Psoas muscle (tissue), 8 donors: ENCODE measurements around the gene EPHA1. TPM values are rescaled to one million over a fixed set of nuclear protein-coding genes. Genes with fewer than 3 reads are reported as not detected.

ENCODE experiments used
- ATAC-seq, 4 donors: fragments of 200-7000 bp; cut with Tn5 transposase; one replicate each; pipeline ENCODE4 v1.9.1; 2020; ENCODE audit warnings: moderate library complexity in 3 of 4, mild to moderate bottlenecking in 2 of 4
- DNase-seq, 2 donors: peaks; one replicate each; pipeline ENCODE4 v3.0.0-alpha.2; 2020
- H3K27ac ChIP-seq: fragments of 200-600 bp; one replicate; pipeline ENCODE4 v1.8.0; 2022
- H3K27me3 ChIP-seq, 3 donors: fragments of 200-600 bp in 1 of 3; one replicate each; pipeline versions ENCODE4 v1.6.1 to v1.8.0; 2013 to 2022; ENCODE audit warnings: low read length in 2 of 3, mild to moderate bottlenecking in 2 of 3, moderate library complexity in 1 of 3; ENCODE audit not compliant: insufficient read depth in 3 of 3
- H3K36me3 ChIP-seq, 2 donors: fragments of 200-600 bp in 1 of 2; one replicate each; pipeline versions ENCODE4 v1.6.1 to v1.8.0; 2013 to 2022; ENCODE audit warnings: low read depth in 1 of 2, mild to moderate bottlenecking in 1 of 2, moderate library complexity in 1 of 2; ENCODE audit not compliant: insufficient read depth in 1 of 2
- H3K4me1 ChIP-seq: fragments of 200-600 bp; one replicate; pipeline ENCODE4 v1.8.0; 2022
- H3K4me3 ChIP-seq: fragments of 200-600 bp; one replicate; pipeline ENCODE4 v1.8.0; 2022; ENCODE audit warnings: mild to moderate bottlenecking
- H3K9me3 ChIP-seq: fragments of 200-600 bp; one replicate; pipeline ENCODE4 v1.8.0; 2022
- WGBS, 3 donors: extraction: QIAGEN DNeasy Blood & Tissue Kit; methylation state at CpG; one replicate each; pipeline versions ENCODE4 v1.1.6 to v1.1.7; 2013; 5-methylcytosine and 5-hydroxymethylcytosine counted together
- intact Hi-C, 2 donors: fragments of 100-400 bp; cut with DNase I; formaldehyde crosslinking; loops; one replicate each; pipeline versions ENCODE4 v1.11.0 to v1.14.2; 2022
- polyA plus RNA-seq, 3 donors: library from polyadenylated mRNA; stranded (reverse); fragments of 200-250 nt; gene quantifications; one replicate each; pipeline ENCODE4 v1.2.3, GENCODE V29; 2013
- total RNA-seq, 4 donors: library from RNA; stranded (reverse); fragmentation: NEBNext Ultra II Directional in 2 of 4; extraction: Animal tissue kit (Norgen Biotek cat#: 25700) in 2 of 4; gene quantifications; one replicate each; pipeline versions ENCODE4 v1.2.1 to v1.2.4, GENCODE V29; 2021 to 2023
- TF ChIP-seq, protein P1 (sequence below): fragments of 200-600 bp; IDR thresholded peaks from one replicate; pipeline ENCODE4 v1.8.0; 2022; ENCODE audit warnings: antibody characterized with exemption
- donor health status: healthy with polysubstance abuse.
- donor health status: DM: no; HTN: no; CAD: no; lungs with moderate emphysema.
- donor health status: Bipolar disorder and iron deficiency.
- donor health status: healthy.
- donor health status: DM: yes; HTN: yes; CAD: no.
- donor health status: DM: no; HTN: no; CAD: no.
- donor health status: DM: no; HTN: no; CAD: no.
- donor health status: DM: yes; HTN: yes; CAD: no.

EPHA1 gene
- total and polyA plus RNA-seq, 7 donors, result 0.07 to 0.38 (median 0.20) TPM; not detected in 3

DNA sequence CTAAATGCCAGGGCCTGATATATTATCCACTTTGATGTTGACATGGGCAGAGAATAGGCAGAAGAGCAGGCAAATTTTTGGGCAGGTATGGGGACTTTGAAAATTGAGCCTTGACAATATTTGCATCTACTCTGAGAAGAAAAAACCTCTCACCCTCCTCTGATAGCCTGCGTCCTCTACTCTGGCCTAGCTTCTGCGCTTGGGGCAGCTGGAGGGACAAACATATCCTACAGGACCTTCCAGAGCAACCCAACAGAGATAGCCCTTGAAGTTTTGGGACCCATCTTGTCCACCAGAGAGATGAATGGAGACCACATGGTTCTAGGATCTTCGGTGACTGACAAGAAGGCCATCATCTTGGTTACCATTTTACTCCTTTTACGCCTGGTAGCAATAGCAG lies 34.5 kb upstream of the EPHA1 start, which contains the start of gene TAS2R60:
Gene TAS2R60 (plus strand): TSS at position 301 of the 400 bp plus-strand sequence. CDS start 0 bp downstream, at position 301.
- no peaks in the 10 kb centered on the region for H3K9me3 ChIP-seq
- no peak within 1 kb of the TSS for H3K27ac ChIP-seq
- peaks cover 0 to 7% (median 0%) of the 10 kb centered on the region in 3 donors for H3K27me3 ChIP-seq
- intact Hi-C loops, result no loop called here
- no peak for DNase-seq
- no peak for ATAC-seq
- H3K4me1 ChIP-seq, result no peaks in the 10 kb centered on the region
- TF ChIP-seq, protein P1, sequence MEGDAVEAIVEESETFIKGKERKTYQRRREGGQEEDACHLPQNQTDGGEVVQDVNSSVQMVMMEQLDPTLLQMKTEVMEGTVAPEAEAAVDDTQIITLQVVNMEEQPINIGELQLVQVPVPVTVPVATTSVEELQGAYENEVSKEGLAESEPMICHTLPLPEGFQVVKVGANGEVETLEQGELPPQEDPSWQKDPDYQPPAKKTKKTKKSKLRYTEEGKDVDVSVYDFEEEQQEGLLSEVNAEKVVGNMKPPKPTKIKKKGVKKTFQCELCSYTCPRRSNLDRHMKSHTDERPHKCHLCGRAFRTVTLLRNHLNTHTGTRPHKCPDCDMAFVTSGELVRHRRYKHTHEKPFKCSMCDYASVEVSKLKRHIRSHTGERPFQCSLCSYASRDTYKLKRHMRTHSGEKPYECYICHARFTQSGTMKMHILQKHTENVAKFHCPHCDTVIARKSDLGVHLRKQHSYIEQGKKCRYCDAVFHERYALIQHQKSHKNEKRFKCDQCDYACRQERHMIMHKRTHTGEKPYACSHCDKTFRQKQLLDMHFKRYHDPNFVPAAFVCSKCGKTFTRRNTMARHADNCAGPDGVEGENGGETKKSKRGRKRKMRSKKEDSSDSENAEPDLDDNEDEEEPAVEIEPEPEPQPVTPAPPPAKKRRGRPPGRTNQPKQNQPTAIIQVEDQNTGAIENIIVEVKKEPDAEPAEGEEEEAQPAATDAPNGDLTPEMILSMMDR, result no peak
- H3K36me3 ChIP-seq, result no peaks in the 10 kb centered on the region
- H3K4me3 ChIP-seq, result no peak within 1 kb of the TSS
- 71 to 98% (median 73%) methylated on average over 4 of the region's 4 CpGs for WGBS, 3 donors

DNA sequence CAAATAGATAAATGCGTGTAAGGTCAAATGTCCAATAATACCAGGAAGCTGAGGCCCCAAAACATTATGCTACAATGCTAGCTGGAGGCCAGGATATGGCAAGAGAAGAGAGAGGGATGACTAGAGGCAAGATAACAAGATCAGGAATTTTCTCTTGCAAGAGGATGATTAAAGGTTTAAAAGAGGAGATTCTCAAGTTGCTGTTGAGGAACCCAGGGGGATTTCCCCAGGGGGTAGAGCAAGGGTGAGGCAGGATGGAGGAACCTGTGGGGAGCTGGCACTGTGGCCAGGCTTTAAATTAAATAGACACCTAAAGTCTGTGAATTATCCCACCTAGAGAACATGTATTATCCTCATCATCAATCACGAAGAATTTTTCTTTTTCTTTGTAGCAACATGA lies 31.2 kb upstream of the EPHA1 start:
- no peaks in the 10 kb centered on the region for H3K36me3 ChIP-seq
- no peak overlapping the region for H3K27ac ChIP-seq
- H3K4me3 ChIP-seq, result no peak overlapping the region
- H3K9me3 ChIP-seq, result no peaks in the 10 kb centered on the region
- H3K27me3 ChIP-seq, result no peaks in the 10 kb centered on the region
- no peaks in the 10 kb centered on the region for H3K4me1 ChIP-seq
- TF ChIP-seq, protein P1, result no peak
- intact Hi-C loops, result no loop called here
- WGBS, 3 donors, result 91 to 100% (median 97%) methylated on average over 2 of the region's 2 CpGs
- DNase-seq (no peak), ATAC-seq (no peak)

GRCh38 chr7:143437578-143437977 lies 28.9 kb upstream of the EPHA1 start:
- Histone ChIP-seq H3K27ac (no peak overlapping the region), H3K27me3 (no peaks in the 10 kb centered on the region), H3K4me1 (no peaks in the 10 kb centered on the region), H3K9me3 (no peaks in the 10 kb centered on the region), H3K36me3 (no peaks in the 10 kb centered on the region), H3K4me3 (no peak overlapping the region)
- ATAC-seq (no peak), DNase-seq (no peak)
- WGBS, 3 donors, result 51 to 59% (median 56%) methylated on average over 4 of the region's 4 CpGs
- intact Hi-C loops, result no loop called here
- TF ChIP-seq, protein P1, result no peak

- ATAC-seq (no peak), DNase-seq (no peak)
- H3K9me3 ChIP-seq, result no peaks in the 10 kb centered on the region
- no peaks in the 10 kb centered on the region for H3K4me1 ChIP-seq
- H3K4me3 ChIP-seq, result no peak overlapping the region
- intact Hi-C loops, result no loop called here
- 89 to 92% (median 90%) methylated on average over 3 of the region's 3 CpGs for WGBS, 3 donors
- H3K27me3 ChIP-seq, result no peaks in the 10 kb centered on the region
- TF ChIP-seq, protein P1, result no peak
- no peak overlapping the region for H3K27ac ChIP-seq
- H3K36me3 ChIP-seq, result no peaks in the 10 kb centered on the region
These were observed 27.8 kb upstream of the EPHA1 start for GRCh38 chr7:143436325-143436946.

DNA sequence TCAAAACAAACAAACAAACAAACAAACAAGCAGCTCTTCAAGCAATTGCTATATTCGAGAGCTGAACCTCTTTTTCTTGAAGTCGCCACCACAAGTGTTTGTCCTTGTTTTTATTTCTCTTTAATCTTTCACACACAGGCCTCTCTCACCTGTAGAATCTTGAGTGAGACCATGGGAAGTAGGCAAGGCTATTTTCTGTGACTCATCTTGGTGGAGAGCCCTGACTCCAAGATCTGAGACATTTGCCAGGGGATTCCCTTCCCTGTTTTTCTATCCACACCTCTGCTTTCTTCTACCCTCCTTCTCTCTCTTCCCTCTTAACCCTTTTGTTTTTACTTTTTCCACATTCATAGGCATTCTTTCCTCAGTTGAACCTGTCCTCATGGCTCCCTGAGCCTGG lies 26.6 kb upstream of the EPHA1 start:
- Histone ChIP-seq H3K9me3 (no peaks in the 10 kb centered on the region), H3K27ac (no peak overlapping the region), H3K36me3 (no peaks in the 10 kb centered on the region), H3K4me3 (no peak overlapping the region), H3K4me1 (no peaks in the 10 kb centered on the region), H3K27me3 (no peaks in the 10 kb centered on the region)
- TF ChIP-seq, protein P1, result no peak
- intact Hi-C loops, result no loop called here
- DNase-seq (no peak), ATAC-seq (no peak)
- 95 to 97% (median 95%) methylated on average over 2 of the region's 2 CpGs for WGBS, 3 donors
